KMS-11 (cell line): Measurements from ENCODE around the gene ALOX12.

Experiments used
- H2AFZ ChIP-seq: fragments of 200-600 bp; sonication (generic); 2 replicates; pipeline ENCODE4 v1.6.1; 2016; ENCODE audit warnings: antibody characterized with exemption, mixed run types, low read depth
- H3K27ac ChIP-seq: fragments of 200-600 bp; sonication (generic); 2 replicates; pipeline ENCODE4 v1.6.1; 2016; ENCODE audit warnings: mild to moderate bottlenecking, mixed run types
- H3K27me3 ChIP-seq: fragments of 200-600 bp; sonication (generic); 2 replicates; pipeline ENCODE4 v1.6.1; 2017; ENCODE audit warnings: mild to moderate bottlenecking, low read depth, mixed run types, moderate library complexity; ENCODE audit not compliant: insufficient read depth
- H3K36me3 ChIP-seq: fragments of 200-600 bp; sonication (generic); 2 replicates; pipeline ENCODE4 v1.6.1; 2017; ENCODE audit warnings: mild to moderate bottlenecking, mixed run types; ENCODE audit not compliant: insufficient read depth
- H3K4me1 ChIP-seq: fragments of 200-600 bp; sonication (generic); 2 replicates; pipeline ENCODE4 v1.6.1; 2016; ENCODE audit warnings: mild to moderate bottlenecking, low read depth, mixed run types; ENCODE audit not compliant: poor library complexity, severe bottlenecking
- H3K4me2 ChIP-seq: fragments of 200-600 bp; sonication (generic); 2 replicates; pipeline ENCODE4 v1.7.0; 2016; ENCODE audit warnings: mild to moderate bottlenecking, mixed run types
- H3K4me3 ChIP-seq: fragments of 200-600 bp; sonication (generic); IDR thresholded peaks from 2 replicates; pipeline ENCODE4 v1.6.1; 2017; ENCODE audit warnings: low read depth, low read length, mixed read lengths; ENCODE audit not compliant: insufficient read depth
- H3K79me2 ChIP-seq: fragments of 200-600 bp; sonication (generic); 2 replicates; pipeline ENCODE4 v1.6.1; 2016; ENCODE audit warnings: low read depth, mixed run types; ENCODE audit not compliant: insufficient read depth
- H3K9ac ChIP-seq: fragments of 200-600 bp; sonication (generic); 2 replicates; pipeline ENCODE4 v1.6.1; 2016; ENCODE audit warnings: mild to moderate bottlenecking, mixed run types
- H4K20me1 ChIP-seq: fragments of 200-600 bp; sonication (generic); 2 replicates; pipeline ENCODE4 v1.6.1; 2016; ENCODE audit warnings: mild to moderate bottlenecking, mixed run types; ENCODE audit not compliant: insufficient read depth
- TF ChIP-seq, protein P1 (sequence below): fragments of 200-600 bp; sonication (generic); conservative IDR thresholded peaks from 2 replicates; pipeline ENCODE4 v1.6.1; 2017; ENCODE audit warnings: low read depth, mild to moderate bottlenecking, antibody characterized with exemption, low read length, moderate library complexity, mixed read lengths

Gene ALOX12

GRCh38 chr17:7056386-7056785 lies 60.5 kb downstream of the ALOX12 start:
- H3K4me3 ChIP-seq: no peak overlapping the region
- no peaks in the 10 kb centered on the region for H3K4me1 ChIP-seq
- no peaks in the 10 kb centered on the region for H3K79me2 ChIP-seq
- H2AFZ ChIP-seq: no peak overlapping the region
- H3K4me2 ChIP-seq: no peak overlapping the region
- no peak overlapping the region for H3K9ac ChIP-seq
- no peaks in the 10 kb centered on the region for H3K27me3 ChIP-seq
- TF ChIP-seq, protein P1, sequence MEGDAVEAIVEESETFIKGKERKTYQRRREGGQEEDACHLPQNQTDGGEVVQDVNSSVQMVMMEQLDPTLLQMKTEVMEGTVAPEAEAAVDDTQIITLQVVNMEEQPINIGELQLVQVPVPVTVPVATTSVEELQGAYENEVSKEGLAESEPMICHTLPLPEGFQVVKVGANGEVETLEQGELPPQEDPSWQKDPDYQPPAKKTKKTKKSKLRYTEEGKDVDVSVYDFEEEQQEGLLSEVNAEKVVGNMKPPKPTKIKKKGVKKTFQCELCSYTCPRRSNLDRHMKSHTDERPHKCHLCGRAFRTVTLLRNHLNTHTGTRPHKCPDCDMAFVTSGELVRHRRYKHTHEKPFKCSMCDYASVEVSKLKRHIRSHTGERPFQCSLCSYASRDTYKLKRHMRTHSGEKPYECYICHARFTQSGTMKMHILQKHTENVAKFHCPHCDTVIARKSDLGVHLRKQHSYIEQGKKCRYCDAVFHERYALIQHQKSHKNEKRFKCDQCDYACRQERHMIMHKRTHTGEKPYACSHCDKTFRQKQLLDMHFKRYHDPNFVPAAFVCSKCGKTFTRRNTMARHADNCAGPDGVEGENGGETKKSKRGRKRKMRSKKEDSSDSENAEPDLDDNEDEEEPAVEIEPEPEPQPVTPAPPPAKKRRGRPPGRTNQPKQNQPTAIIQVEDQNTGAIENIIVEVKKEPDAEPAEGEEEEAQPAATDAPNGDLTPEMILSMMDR: no peak
- H3K27ac ChIP-seq: no peak overlapping the region
- no peaks in the 10 kb centered on the region for H3K36me3 ChIP-seq
- no peaks in the 10 kb centered on the region for H4K20me1 ChIP-seq

DNA sequence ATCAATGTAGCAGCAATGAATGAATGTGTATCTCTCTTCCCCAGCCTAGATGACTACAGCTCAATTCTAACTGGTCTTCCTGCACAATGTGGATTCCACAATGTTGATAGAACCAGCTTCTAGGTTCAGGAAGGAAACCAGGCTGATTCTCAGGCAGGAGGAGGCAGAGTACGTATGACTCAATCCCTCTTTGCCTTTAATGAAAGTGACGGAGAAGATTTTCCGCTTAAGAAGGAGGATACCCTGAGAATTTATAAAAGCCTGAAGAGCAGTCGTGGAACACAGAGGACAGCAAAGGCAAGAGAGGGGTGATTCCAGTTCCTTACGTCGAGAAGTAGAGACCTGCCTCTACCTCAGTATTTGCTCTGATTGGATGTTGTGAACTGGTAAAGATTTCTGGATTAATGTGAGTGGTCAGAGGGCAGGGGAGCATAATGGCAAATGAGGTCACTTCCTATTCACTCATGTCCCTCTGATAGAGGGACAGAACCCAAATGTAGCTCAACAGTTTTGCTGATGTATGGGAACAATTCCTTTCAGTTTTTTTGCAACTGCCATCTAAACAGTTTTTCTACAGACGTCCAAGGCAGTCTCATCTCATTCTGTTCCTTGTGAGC lies 63.1 kb downstream of the ALOX12 start:
- H3K4me1 ChIP-seq: no peaks in the 10 kb centered on the region
- H3K36me3 ChIP-seq: no peaks in the 10 kb centered on the region
- no peak overlapping the region for H3K27ac ChIP-seq
- H3K79me2 ChIP-seq: no peaks in the 10 kb centered on the region
- no peak overlapping the region for H2AFZ ChIP-seq
- no peaks in the 10 kb centered on the region for H4K20me1 ChIP-seq
- H3K4me2 ChIP-seq: no peak overlapping the region
- no peak overlapping the region for H3K4me3 ChIP-seq
- H3K9ac ChIP-seq: no peak overlapping the region
- TF ChIP-seq, protein P1: no peak
- no peaks in the 10 kb centered on the region for H3K27me3 ChIP-seq
